Stimulated activated naive CD8-positive, alpha-beta T cell treated with anti-CD3 and anti-CD28 coated beads, Interleukin-15, Interleukin-2, amounts not matched to agents 100 U/mL and 50 U/mL, for 24 hours (primary cell): ENCODE results near the gene CES3.
"Not testable (repeated sequence)": the region's sequence is repeated elsewhere in the genome, so short reads cannot be mapped to it uniquely, and the experiment has no call there.

Experiments
- ATAC-seq: fragments of 150-1000 bp; cut with Tn5 transposase; one replicate; pipeline ENCODE4 v1.10.0; 2021
- DNase-seq: peaks from one replicate; pipeline ENCODE4 v3.0.0; 2021

Gene CES3

GRCh38 chr16:66945939-66946338, 15.1 kb upstream of the CES3 start:
- ATAC-seq (no peak), DNase-seq (no peak)

GRCh38 chr16:66946541-66946940, 14.5 kb upstream of the CES3 start:
- no peak for ATAC-seq
- no peak for DNase-seq

GRCh38 chr16:66946974-66947301, 14.1 kb upstream of the CES3 start:
- DNase-seq (no peak), ATAC-seq (no peak)

- peak; percentile 81 for ATAC-seq
- peak; percentile 87 for DNase-seq
Measured at GRCh38 chr16:66947302-66948065, 13.6 kb upstream of the CES3 start.

- ATAC-seq (peak; percentile 19), DNase-seq (no peak)
Measured at GRCh38 chr16:66948134-66948836, 12.8 kb upstream of the CES3 start.

- DNase-seq (no peak), ATAC-seq (no peak)
Measured at GRCh38 chr16:66948837-66949225, 12.2 kb upstream of the CES3 start.

GRCh38 chr16:66949472-66949871, 11.6 kb upstream of the CES3 start:
- ATAC-seq = no peak
- DNase-seq = no peak

GRCh38 chr16:66950437-66950836, 10.6 kb upstream of the CES3 start:
- ATAC-seq (no peak), DNase-seq (no peak)

- DNase-seq = no peak
- no peak for ATAC-seq
Measured at GRCh38 chr16:66950971-66951790, 9.9 kb upstream of the CES3 start.

GRCh38 chr16:66952430-66953110, 8.5 kb upstream of the CES3 start:
- DNase-seq (no peak), ATAC-seq (no peak)

- no peak for ATAC-seq
- no peak for DNase-seq
Measured at GRCh38 chr16:66953462-66954096, 7.5 kb upstream of the CES3 start.

- ATAC-seq (peak; percentile 67), DNase-seq (peak; percentile 81)
Measured at GRCh38 chr16:66954097-66954659, 6.9 kb upstream of the CES3 start.

- not testable (repeated sequence) for ATAC-seq, DNase-seq
Measured at GRCh38 chr16:66955363-66956153, 5.5 kb upstream of the CES3 start.

GRCh38 chr16:66956154-66956457, 5.0 kb upstream of the CES3 start:
- ATAC-seq, DNase-seq: not testable (repeated sequence)

GRCh38 chr16:66958857-66959703, 2.0 kb upstream of the CES3 start:
- no peak for ATAC-seq
- no peak for DNase-seq

GRCh38 chr16:66959704-66960161, 1.3 kb upstream of the CES3 start:
- ATAC-seq = no peak
- no peak for DNase-seq

- no peak for DNase-seq
- no peak for ATAC-seq
Measured at GRCh38 chr16:66960270-66960669, 796 bp upstream of the CES3 start.

- ATAC-seq = no peak
- DNase-seq = no peak
Measured at GRCh38 chr16:66961914-66962313, 848 bp downstream of the CES3 start.

GRCh38 chr16:66964049-66964448, 3.0 kb downstream of the CES3 start:
- DNase-seq (no peak), ATAC-seq (no peak)

GRCh38 chr16:66968847-66969246, 7.8 kb downstream of the CES3 start:
- ATAC-seq (no peak), DNase-seq (no peak)
